ENCODE results near the gene DEPDC1B. TPM values are rescaled to one million over a fixed set of nuclear protein-coding genes. Genes with fewer than 3 reads are reported as not detected.
"Not testable (repeated sequence)": the region's sequence is repeated elsewhere in the genome, so short reads cannot be mapped to it uniquely, and the experiment has no call there.

DEPDC1B gene
- total and polyA plus RNA-seq, 4 experiments from 2014 or later: 0.14 to 0.70 (median 0.21) TPM

DNA sequence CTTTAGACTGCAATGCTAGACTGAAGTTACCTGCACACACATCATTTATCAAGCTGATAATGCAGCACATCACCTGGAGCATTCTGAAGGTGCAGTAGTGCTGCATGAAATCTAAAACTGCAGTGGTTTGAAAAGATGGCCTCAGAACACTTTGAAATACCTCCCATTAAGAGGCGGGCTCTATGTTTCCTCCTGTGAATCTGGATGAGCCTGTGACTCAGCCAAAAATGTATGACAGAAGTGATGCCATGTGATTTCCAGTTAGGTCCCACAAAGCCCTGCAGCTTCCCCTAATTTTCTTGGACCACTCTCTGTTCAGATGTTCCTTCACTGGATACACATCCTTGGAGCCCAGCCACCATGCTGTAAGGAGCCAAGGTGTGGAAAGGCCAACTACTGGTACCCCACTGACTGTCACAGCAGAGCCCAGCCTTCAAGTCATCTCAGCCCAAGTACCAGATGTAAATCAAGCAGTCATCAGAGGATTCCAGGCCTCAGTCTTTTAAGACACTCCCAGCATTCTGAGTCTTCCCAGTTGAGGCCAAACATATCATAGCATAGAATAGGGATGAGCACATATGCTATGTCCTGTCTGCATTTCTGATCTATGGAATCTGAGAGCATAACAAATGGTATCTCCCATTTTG lies 27.2 kb upstream of the DEPDC1B start:
- no peaks in the 10 kb centered on the region for H3K4me1 ChIP-seq (ENCODE audit: insufficient read depth, low read length)
- no peak overlapping the region for H3K4me3 ChIP-seq (ENCODE audit: low read length in 2 of 2)
- H3K36me3 Mint-ChIP-seq: no peaks in the 10 kb centered on the region
- no peak for DNase-seq
- intact Hi-C loops (cut with micrococcal nuclease): no loop called here
- H3K27ac Mint-ChIP-seq: no peak overlapping the region
- H3K27me3 ChIP-seq (ENCODE audit: insufficient read depth, low read length): no peaks in the 10 kb centered on the region
- H3K27me3 Mint-ChIP-seq: peaks cover 8 to 12% of the 10 kb centered on the region in 2 donors
- H3K9me3 Mint-ChIP-seq: peaks cover 0 to 2% (median 0%) of the 10 kb centered on the region in 8 donors
- ChIA-PET CTCF (ENCODE audit: partially characterized antibody) (no interaction called here), POLR2A (ENCODE audit: partially characterized antibody) (no interaction called here)
- no peaks in the 10 kb centered on the region for H3K9me3 ChIP-seq (ENCODE audit: control insufficient read depth in 1 of 2, low read length in 2 of 2)
- no peaks in the 10 kb centered on the region for H3K36me3 ChIP-seq (ENCODE audit: insufficient read depth, low read length)
- H3K4me1 Mint-ChIP-seq: no peaks in the 10 kb centered on the region
- no peak overlapping the region for H3K4me3 Mint-ChIP-seq
- no peak overlapping the region for H3K27ac ChIP-seq (ENCODE audit: low read depth, low read length)

DNA sequence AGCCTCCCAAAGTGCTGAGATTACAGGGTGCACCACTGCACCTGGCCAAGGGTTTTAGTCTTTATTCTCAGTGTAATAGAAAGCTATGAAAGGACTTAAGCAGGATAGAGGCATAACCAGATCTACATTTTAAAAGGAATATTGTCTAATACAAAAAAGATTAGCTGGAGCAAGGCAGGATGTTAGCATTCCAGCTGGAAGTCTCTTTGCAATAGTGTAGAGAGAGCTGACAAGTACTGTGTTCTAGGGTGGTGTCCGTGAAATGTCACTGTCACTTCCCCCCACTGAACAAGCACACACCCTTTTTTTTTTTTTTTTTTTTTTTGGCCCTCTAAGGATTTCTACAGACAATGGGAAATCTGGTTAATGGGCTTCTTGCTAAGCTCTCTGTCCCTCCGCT lies 24.2 kb upstream of the DEPDC1B start:
- Mint-ChIP-seq H3K4me1 (no peaks in the 10 kb centered on the region), H3K4me3 (no peak overlapping the region), H3K36me3 (no peaks in the 10 kb centered on the region), H3K27ac (no peak overlapping the region), H3K27me3 (peaks cover 10 to 13% of the 10 kb centered on the region in 2 donors), H3K9me3 (peaks cover 0 to 2% (median 0%) of the 10 kb centered on the region in 8 donors)
- H3K27me3 ChIP-seq (ENCODE audit: insufficient read depth, low read length): no peaks in the 10 kb centered on the region
- H3K36me3 ChIP-seq (ENCODE audit: insufficient read depth, low read length): no peaks in the 10 kb centered on the region
- ChIA-PET POLR2A (ENCODE audit: partially characterized antibody) (no interaction called here), CTCF (ENCODE audit: partially characterized antibody) (no interaction called here)
- H3K4me1 ChIP-seq (ENCODE audit: insufficient read depth, low read length): no peaks in the 10 kb centered on the region
- H3K4me3 ChIP-seq (ENCODE audit: low read length in 2 of 2): no peak overlapping the region
- H3K9me3 ChIP-seq (ENCODE audit: control insufficient read depth in 1 of 2, low read length in 2 of 2): no peaks in the 10 kb centered on the region
- intact Hi-C loops (cut with micrococcal nuclease): no loop called here
- H3K27ac ChIP-seq (ENCODE audit: low read depth, low read length): no peak overlapping the region
- DNase-seq: no peak

DNA sequence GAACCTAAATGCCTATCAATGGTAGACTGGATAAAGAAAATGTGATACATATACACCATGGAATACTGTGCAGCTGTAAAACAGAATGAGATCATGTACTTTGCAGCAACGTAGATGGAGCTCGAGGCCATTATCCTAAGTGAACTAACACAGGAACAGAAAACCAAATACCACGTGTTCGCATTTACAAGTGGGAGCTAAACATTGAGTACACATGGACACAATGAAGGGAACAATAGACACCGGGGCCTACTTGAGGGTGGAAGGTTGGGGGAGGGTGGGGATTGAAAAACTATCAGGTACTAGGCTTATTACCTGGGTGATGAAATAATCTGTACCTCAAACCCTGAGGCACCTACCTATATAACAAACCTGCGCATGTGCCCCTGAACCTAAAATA lies 22.4 kb upstream of the DEPDC1B start:
- no peaks in the 10 kb centered on the region for H3K36me3 ChIP-seq (ENCODE audit: insufficient read depth, low read length)
- POLR2A ChIA-PET (ENCODE audit: partially characterized antibody): no interaction called here
- CTCF ChIA-PET (ENCODE audit: partially characterized antibody): no interaction called here

DNA sequence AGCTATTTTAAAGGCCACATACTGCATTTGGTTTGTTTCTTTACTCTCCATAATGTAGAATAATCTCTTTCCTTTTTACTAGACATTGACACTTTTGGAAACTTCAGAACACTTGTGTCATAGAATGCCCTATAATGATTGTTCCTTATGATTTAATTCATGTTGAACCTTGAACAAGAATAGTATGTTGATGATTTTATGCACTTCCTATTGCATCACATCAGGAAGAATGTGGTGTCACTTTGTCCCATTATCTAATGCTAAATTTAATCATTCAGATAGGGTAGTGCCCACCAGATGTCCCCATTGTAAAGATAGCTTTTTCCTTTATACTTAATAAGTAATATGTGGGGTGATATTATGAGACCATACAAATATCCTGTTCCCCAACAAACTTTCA lies 19.4 kb upstream of the DEPDC1B start:
- H3K27ac Mint-ChIP-seq: no peak overlapping the region
- no peak overlapping the region for H3K4me3 Mint-ChIP-seq
- Histone ChIP-seq H3K27ac (ENCODE audit: low read depth, low read length) (no peak overlapping the region), H3K4me3 (ENCODE audit: low read length in 2 of 2) (no peak overlapping the region), H3K36me3 (ENCODE audit: insufficient read depth, low read length) (no peaks in the 10 kb centered on the region), H3K27me3 (ENCODE audit: insufficient read depth, low read length) (no peaks in the 10 kb centered on the region), H3K9me3 (ENCODE audit: control insufficient read depth in 1 of 2, low read length in 2 of 2) (no peaks in the 10 kb centered on the region), H3K4me1 (ENCODE audit: insufficient read depth, low read length) (no peaks in the 10 kb centered on the region)
- peaks cover 0 to 15% (median 3%) of the 10 kb centered on the region in 8 donors for H3K9me3 Mint-ChIP-seq
- CTCF ChIA-PET (ENCODE audit: partially characterized antibody): interaction anchor here (1.0 kb wide), 1 partner anchor 20 kb away, joined by 3 read pairs; no protein-coding TSS in a partner anchor
- intact Hi-C loops (cut with micrococcal nuclease): no loop called here
- H3K4me1 Mint-ChIP-seq: no peaks in the 10 kb centered on the region
- H3K27me3 Mint-ChIP-seq: peaks cover 14 to 22% of the 10 kb centered on the region in 2 donors
- no peak for DNase-seq
- POLR2A ChIA-PET (ENCODE audit: partially characterized antibody): no interaction called here
- no peaks in the 10 kb centered on the region for H3K36me3 Mint-ChIP-seq

More for the DNA sequence above, 22.4 kb upstream of the DEPDC1B start:
- intact Hi-C loops (cut with micrococcal nuclease): no loop called here
- peaks cover 10 to 20% of the 10 kb centered on the region in 2 donors for H3K27me3 Mint-ChIP-seq
- no peaks in the 10 kb centered on the region for H3K36me3 Mint-ChIP-seq
- Histone ChIP-seq H3K27ac (ENCODE audit: low read depth, low read length) (no peak overlapping the region), H3K27me3 (ENCODE audit: insufficient read depth, low read length) (no peaks in the 10 kb centered on the region), H3K9me3 (ENCODE audit: control insufficient read depth in 1 of 2, low read length in 2 of 2) (no peaks in the 10 kb centered on the region), H3K4me3 (ENCODE audit: low read length in 2 of 2) (no peak overlapping the region), H3K4me1 (ENCODE audit: insufficient read depth, low read length) (no peaks in the 10 kb centered on the region)
- H3K4me1 Mint-ChIP-seq: no peaks in the 10 kb centered on the region
- no peak for DNase-seq
- H3K9me3 Mint-ChIP-seq: peaks cover 0 to 4% (median 0%) of the 10 kb centered on the region in 8 donors
- H3K4me3 Mint-ChIP-seq: no peak overlapping the region
- no peak overlapping the region for H3K27ac Mint-ChIP-seq

DNA sequence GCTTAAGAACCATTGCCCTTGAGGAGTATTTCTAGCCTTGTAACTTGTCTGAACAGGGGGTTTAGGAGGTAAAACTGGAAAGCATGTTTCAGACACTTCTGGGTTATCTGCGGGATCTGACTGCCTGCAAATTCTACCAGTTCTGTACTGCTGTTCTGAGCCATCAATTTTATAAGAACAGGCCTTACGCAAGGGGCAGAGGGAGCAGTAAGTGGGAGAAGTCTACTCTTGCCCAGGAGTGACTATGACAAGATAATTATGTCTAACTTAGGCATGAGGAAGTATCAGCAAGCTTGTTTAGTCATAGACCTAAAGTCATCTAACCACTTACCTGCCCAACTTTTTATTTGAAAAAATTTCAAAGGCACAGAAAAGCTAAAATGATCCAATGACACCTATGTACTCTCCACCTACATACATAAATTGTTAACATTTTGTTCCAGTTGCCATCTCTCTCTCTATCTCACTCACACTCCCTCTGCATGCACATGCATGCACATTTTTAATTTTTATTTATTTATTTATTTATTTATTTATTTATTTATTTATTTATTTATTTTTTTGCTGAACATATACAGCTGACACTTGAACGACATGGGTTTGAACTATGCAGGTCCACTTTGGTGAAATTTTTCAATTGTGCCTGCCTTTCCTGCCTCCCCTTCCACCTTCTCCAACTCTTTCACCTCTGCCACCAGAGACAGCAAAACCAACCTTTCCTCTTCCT lies 18.4 kb upstream of the DEPDC1B start:
- H3K27me3 Mint-ChIP-seq: peaks cover 14 to 22% of the 10 kb centered on the region in 2 donors
- H3K27ac Mint-ChIP-seq: no peak overlapping the region
- CTCF ChIA-PET (ENCODE audit: partially characterized antibody): interaction anchor here (0.8 kb wide), 1 partner anchor 41 kb away, joined by 3 read pairs; no protein-coding TSS in a partner anchor

DNA sequence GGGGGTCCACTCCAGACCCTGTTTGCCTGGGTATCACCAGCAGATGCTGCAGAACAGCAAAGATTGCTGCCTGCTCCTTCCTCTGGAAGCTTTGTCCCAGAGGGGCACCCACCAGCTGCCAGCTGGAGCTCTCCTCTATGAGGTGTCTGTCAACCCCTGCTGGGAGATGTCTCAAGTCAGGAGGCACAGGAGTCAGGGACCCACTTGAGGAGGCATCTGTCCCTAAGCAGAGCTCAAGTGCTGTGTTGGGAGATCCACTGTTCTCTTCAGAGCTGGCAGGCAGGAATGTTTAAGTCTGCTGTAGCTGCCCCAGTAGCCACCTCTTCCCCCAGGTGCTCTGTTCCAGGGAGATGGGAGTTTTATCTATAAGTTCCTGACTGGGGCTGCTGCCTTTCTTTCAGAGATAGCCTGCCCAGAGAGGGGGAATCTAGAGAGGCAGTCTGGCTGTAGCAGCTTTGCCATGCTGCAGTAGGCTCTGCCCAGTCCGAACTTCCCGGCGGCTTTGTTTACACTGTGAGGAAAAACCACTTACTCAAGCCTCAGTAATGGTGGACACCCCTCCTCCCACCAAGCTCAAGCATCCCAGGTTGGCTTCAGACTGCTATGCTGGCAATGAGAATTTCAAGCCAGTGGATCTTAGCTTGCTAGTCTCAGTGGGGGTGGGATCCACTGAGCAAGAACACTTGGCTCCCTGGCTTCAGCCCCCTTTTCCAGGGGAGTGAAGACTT lies 15.4 kb upstream of the DEPDC1B start:
- H3K27me3 ChIP-seq (ENCODE audit: insufficient read depth, low read length); H3K9me3 ChIP-seq (ENCODE audit: control insufficient read depth in 1 of 2, low read length in 2 of 2); H3K27ac Mint-ChIP-seq; H3K4me1 Mint-ChIP-seq; CTCF ChIA-PET (ENCODE audit: partially characterized antibody); POLR2A ChIA-PET (ENCODE audit: partially characterized antibody); H3K27ac ChIP-seq (ENCODE audit: low read depth, low read length); H3K4me3 Mint-ChIP-seq; H3K36me3 Mint-ChIP-seq; H3K4me3 ChIP-seq (ENCODE audit: low read length in 2 of 2); H3K36me3 ChIP-seq (ENCODE audit: insufficient read depth, low read length); H3K4me1 ChIP-seq (ENCODE audit: insufficient read depth, low read length); intact Hi-C loops (cut with micrococcal nuclease): not testable (repeated sequence)
- Mint-ChIP-seq H3K27me3 (peaks cover 17 to 25% of the 10 kb centered on the region in 2 donors), H3K9me3 (peaks cover 0 to 24% (median 9%) of the 10 kb centered on the region in 8 donors)
- DNase-seq: peak in 1 of 5 donors; percentile 17

More for the DNA sequence above, 18.4 kb upstream of the DEPDC1B start:
- no peak for DNase-seq
- Histone ChIP-seq H3K27ac (ENCODE audit: low read depth, low read length) (no peak overlapping the region), H3K4me1 (ENCODE audit: insufficient read depth, low read length) (no peaks in the 10 kb centered on the region), H3K9me3 (ENCODE audit: control insufficient read depth in 1 of 2, low read length in 2 of 2) (no peaks in the 10 kb centered on the region), H3K4me3 (ENCODE audit: low read length in 2 of 2) (no peak overlapping the region), H3K36me3 (ENCODE audit: insufficient read depth, low read length) (no peaks in the 10 kb centered on the region), H3K27me3 (ENCODE audit: insufficient read depth, low read length) (no peaks in the 10 kb centered on the region)
- Mint-ChIP-seq H3K9me3 (peaks cover 0 to 18% (median 5%) of the 10 kb centered on the region in 8 donors), H3K36me3 (no peaks in the 10 kb centered on the region), H3K4me1 (no peaks in the 10 kb centered on the region), H3K4me3 (no peak overlapping the region)
- POLR2A ChIA-PET (ENCODE audit: partially characterized antibody): no interaction called here
- intact Hi-C loops (cut with micrococcal nuclease): no loop called here

DNA sequence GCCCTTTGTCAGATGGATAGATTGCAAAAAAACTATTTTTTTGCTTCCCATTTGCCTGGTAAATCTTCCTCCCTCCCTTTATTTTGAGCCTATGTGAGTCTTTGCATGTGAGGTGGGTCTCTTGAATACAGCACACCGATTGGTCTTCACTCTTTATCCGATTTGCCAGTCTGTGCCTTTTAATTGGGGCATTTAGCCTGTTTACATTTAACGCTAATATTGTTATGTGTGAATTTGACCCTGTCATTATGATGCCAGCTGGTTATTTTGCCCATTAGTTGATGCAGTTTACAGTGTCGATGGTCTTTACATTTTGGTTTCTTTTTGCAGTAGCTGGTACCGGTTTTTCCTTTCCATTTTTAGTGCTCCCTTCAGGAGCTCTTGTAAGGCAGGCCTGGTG lies 13.0 kb upstream of the DEPDC1B start:
- no peak overlapping the region for H3K4me3 Mint-ChIP-seq
- Histone ChIP-seq H3K4me1 (ENCODE audit: insufficient read depth, low read length) (no peaks in the 10 kb centered on the region), H3K27me3 (ENCODE audit: insufficient read depth, low read length) (no peaks in the 10 kb centered on the region), H3K36me3 (ENCODE audit: insufficient read depth, low read length) (no peaks in the 10 kb centered on the region), H3K4me3 (ENCODE audit: low read length in 2 of 2) (no peak overlapping the region), H3K9me3 (ENCODE audit: control insufficient read depth in 1 of 2, low read length in 2 of 2) (no peaks in the 10 kb centered on the region), H3K27ac (ENCODE audit: low read depth, low read length) (no peak overlapping the region)
- no peaks in the 10 kb centered on the region for H3K36me3 Mint-ChIP-seq
- peaks cover 0 to 24% (median 9%) of the 10 kb centered on the region in 8 donors for H3K9me3 Mint-ChIP-seq
- ChIA-PET POLR2A (ENCODE audit: partially characterized antibody) (no interaction called here), CTCF (ENCODE audit: partially characterized antibody) (interaction anchor here (0.5 kb wide), 1 partner anchor 1511 kb away, joined by 3 read pairs; no protein-coding TSS in a partner anchor)
- DNase-seq: no peak
- H3K4me1 Mint-ChIP-seq: no peaks in the 10 kb centered on the region
- intact Hi-C loops (cut with micrococcal nuclease): no loop called here
- peaks cover 11 to 15% of the 10 kb centered on the region in 2 donors for H3K27me3 Mint-ChIP-seq
- no peak overlapping the region for H3K27ac Mint-ChIP-seq

Measured in CD4-positive, alpha-beta memory T cell (primary cell).